ENCODE data around the gene DKK2. TPM values are rescaled to one million over a fixed set of nuclear protein-coding genes. Genes with fewer than 3 reads are reported as not detected.

Gene DKK2
- total RNA-seq, 1 donor from 2014 or later = 3.3 TPM

GRCh38 chr4:107036584-107037198 is 578 bp upstream of the DKK2 start:
- Histone ChIP-seq H3K27ac (ENCODE audit: low read depth, low read length) (no peak overlapping the region), H3K27me3 (ENCODE audit: insufficient read depth, low read length) (peaks cover 5% of the 10 kb centered on the region), H4K20me1 (ENCODE audit: insufficient read depth, low read length) (no peaks in the 10 kb centered on the region), H3K4me1 (ENCODE audit: insufficient read depth, low read length) (peaks cover 24% of the 10 kb centered on the region), H3K9me3 (ENCODE audit: insufficient read depth, low read depth, low read length) (no peaks in the 10 kb centered on the region), H3K79me2 (ENCODE audit: insufficient read depth, low read length) (no peaks in the 10 kb centered on the region), H3K4me2 (ENCODE audit: low read length) (peak overlapping the region; percentile 99), H2AFZ (ENCODE audit: low read depth, low read length) (peak overlapping the region; percentile 77), H3K36me3 (ENCODE audit: insufficient read depth, low read length) (no peaks in the 10 kb centered on the region), H3K9ac (ENCODE audit: low read length) (peak overlapping the region; percentile 66), H3K4me3 (ENCODE audit: insufficient read depth, low read depth, low read length) (peak overlapping the region; percentile 79)
- peaks cover 12% of the 10 kb centered on the region for H3K4me1 Mint-ChIP-seq (ENCODE audit: low read depth, unreplicated experiment)
- no peaks in the 10 kb centered on the region for H3K36me3 Mint-ChIP-seq (ENCODE audit: low read depth, unreplicated experiment)
- H3K27me3 Mint-ChIP-seq (ENCODE audit: low read depth, unreplicated experiment) = peaks cover 49% of the 10 kb centered on the region
- FAIRE-seq (no peak), DNase-seq (ENCODE audit: low read depth) (no peak)
- peak overlapping the region; percentile 92 for H3K4me3 Mint-ChIP-seq (ENCODE audit: unreplicated experiment)
- peaks cover 1% of the 10 kb centered on the region for H3K9me3 Mint-ChIP-seq (ENCODE audit: unreplicated experiment)
- TF ChIP-seq CTCF (IDR thresholded peaks at IDR 0.05; ENCODE audit: insufficient read depth, low read depth, low read length) (no peak), EZH2 (IDR thresholded peaks at IDR 0.05; ENCODE audit: insufficient read depth, low read length) (peak; percentile 46)
- no peak overlapping the region for H3K27ac Mint-ChIP-seq (ENCODE audit: unreplicated experiment)

DNA sequence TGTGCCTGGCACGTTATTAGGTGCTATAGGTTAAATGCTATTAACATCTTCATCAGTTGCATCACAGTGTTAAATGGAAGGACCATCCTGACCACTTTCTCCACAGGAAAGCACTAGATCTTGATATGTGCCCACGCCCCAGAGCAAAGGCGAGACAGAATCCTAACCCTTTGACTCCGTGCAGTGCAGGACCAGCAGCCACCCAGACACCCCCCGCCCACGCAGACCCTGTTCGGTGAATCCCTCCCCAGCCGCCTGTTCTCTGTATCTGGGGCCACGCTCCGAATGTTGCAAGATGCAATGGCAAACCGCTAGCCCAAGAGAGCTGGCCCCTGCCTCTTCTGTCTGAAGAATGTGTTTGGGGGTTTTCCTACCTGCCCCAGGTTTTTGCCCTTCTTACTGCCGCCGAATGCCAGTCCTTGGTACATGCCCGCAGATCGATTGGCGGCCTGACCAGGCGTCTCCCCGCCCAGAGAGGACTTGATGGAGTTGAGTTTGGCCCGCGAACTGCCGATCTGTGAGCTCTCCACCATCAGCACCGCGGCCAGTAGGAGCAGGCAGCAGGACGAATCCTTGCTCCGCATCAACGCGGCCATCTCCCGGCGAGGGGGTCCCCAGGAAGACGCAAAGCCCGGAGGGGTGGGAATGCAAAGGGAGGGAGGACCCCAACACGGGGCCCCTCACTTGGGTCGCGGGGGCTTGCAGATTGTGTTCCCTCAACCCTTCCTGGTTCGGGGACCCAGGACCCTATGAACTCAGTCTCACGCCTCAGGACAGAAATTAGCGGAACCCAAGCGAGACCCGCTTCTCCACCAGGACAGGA is 906 bp downstream of the DKK2 start:
- Histone ChIP-seq H2AFZ (ENCODE audit: low read depth, low read length) (peak overlapping the region; percentile 77), H3K27ac (ENCODE audit: low read depth, low read length) (no peak overlapping the region), H3K36me3 (ENCODE audit: insufficient read depth, low read length) (no peaks in the 10 kb centered on the region), H3K9ac (ENCODE audit: low read length) (peak overlapping the region; percentile 66), H3K4me1 (ENCODE audit: insufficient read depth, low read length) (peaks cover 24% of the 10 kb centered on the region), H3K4me2 (ENCODE audit: low read length) (peak overlapping the region; percentile 99), H4K20me1 (ENCODE audit: insufficient read depth, low read length) (no peaks in the 10 kb centered on the region), H3K79me2 (ENCODE audit: insufficient read depth, low read length) (no peaks in the 10 kb centered on the region), H3K9me3 (ENCODE audit: insufficient read depth, low read depth, low read length) (no peaks in the 10 kb centered on the region), H3K27me3 (ENCODE audit: insufficient read depth, low read length) (peaks cover 5% of the 10 kb centered on the region), H3K4me3 (ENCODE audit: insufficient read depth, low read depth, low read length) (peak overlapping the region; percentile 79)
- no peak overlapping the region for H3K27ac Mint-ChIP-seq (ENCODE audit: unreplicated experiment)
- H3K9me3 Mint-ChIP-seq (ENCODE audit: unreplicated experiment) = peaks cover 1% of the 10 kb centered on the region
- no peak for FAIRE-seq
- peak overlapping the region; percentile 92 for H3K4me3 Mint-ChIP-seq (ENCODE audit: unreplicated experiment)
- DNase-seq (ENCODE audit: low read depth) = peak; percentile 31
- H3K36me3 Mint-ChIP-seq (ENCODE audit: low read depth, unreplicated experiment) = no peaks in the 10 kb centered on the region
- peaks cover 12% of the 10 kb centered on the region for H3K4me1 Mint-ChIP-seq (ENCODE audit: low read depth, unreplicated experiment)
- TF ChIP-seq EZH2 (IDR thresholded peaks at IDR 0.05; ENCODE audit: insufficient read depth, low read length) (no peak), CTCF (IDR thresholded peaks at IDR 0.05; ENCODE audit: insufficient read depth, low read depth, low read length) (no peak)
- H3K27me3 Mint-ChIP-seq (ENCODE audit: low read depth, unreplicated experiment) = peaks cover 51% of the 10 kb centered on the region

Measured in astrocyte (in vitro differentiated cells and primary cell).